DMS153 treated with DMSO at 0.1 percent for 48 hours (cell line): ENCODE results near the gene CSNK1D.

ENCODE experiments used
- DNase-seq: peaks from one replicate; lab custom pipeline; 2025; ENCODE audit not compliant: unreplicated experiment; lab: John Stamatoyannopoulos, UW

CSNK1D gene

GRCh38 chr17:82252511-82253178, 20.9 kb downstream of the CSNK1D start:
- DNase-seq: no peak

- no peak for DNase-seq
These were observed 22.5 kb downstream of the CSNK1D start for GRCh38 chr17:82250868-82251500.

GRCh38 chr17:82249896-82250581, 23.5 kb downstream of the CSNK1D start:
- no peak for DNase-seq

- no peak for DNase-seq
These were observed 24.5 kb downstream of the CSNK1D start for GRCh38 chr17:82248815-82249674.

GRCh38 chr17:82247856-82248671, 25.4 kb downstream of the CSNK1D start:
- DNase-seq: no peak

- no peak for DNase-seq
These were observed 26.2 kb downstream of the CSNK1D start for GRCh38 chr17:82247182-82247823.

GRCh38 chr17:82246365-82247181, 26.9 kb downstream of the CSNK1D start:
- DNase-seq: no peak

GRCh38 chr17:82246040-82246364, 27.5 kb downstream of the CSNK1D start:
- no peak for DNase-seq

- DNase-seq: no peak
These were observed 28.1 kb downstream of the CSNK1D start for GRCh38 chr17:82245134-82246039.

- DNase-seq: no peak
These were observed 28.9 kb downstream of the CSNK1D start for GRCh38 chr17:82244413-82245133.

- no peak for DNase-seq
These were observed 29.7 kb downstream of the CSNK1D start for GRCh38 chr17:82243648-82244412.

- no peak for DNase-seq
These were observed 30.4 kb downstream of the CSNK1D start for GRCh38 chr17:82242977-82243647.

- DNase-seq: no peak
These were observed 30.9 kb downstream of the CSNK1D start for GRCh38 chr17:82242698-82242976.

GRCh38 chr17:82241926-82242697, 31.4 kb downstream of the CSNK1D start:
- DNase-seq: no peak

GRCh38 chr17:82241183-82241925, 32.1 kb downstream of the CSNK1D start:
- no peak for DNase-seq
